GM12892 (cell line): Measurements from ENCODE around the gene BSPRY.

Experiments used
- POLR2A ChIP-seq: IDR thresholded peaks from 2 replicates; pipeline ENCODE4 v1.6.1; 2011; ENCODE audit warnings: low read depth, low read length, control low read depth
- POLR2AphosphoS5 ChIP-seq: IDR thresholded peaks from 2 replicates; pipeline ENCODE4 v1.6.1; 2011; ENCODE audit warnings: low read depth, low read length, control low read depth
- TAF1 ChIP-seq: IDR thresholded peaks from 2 replicates; pipeline ENCODE4 v1.6.1; 2011; ENCODE audit warnings: low read depth, mild to moderate bottlenecking, control low read depth, low read length, borderline replicate concordance

DNA sequence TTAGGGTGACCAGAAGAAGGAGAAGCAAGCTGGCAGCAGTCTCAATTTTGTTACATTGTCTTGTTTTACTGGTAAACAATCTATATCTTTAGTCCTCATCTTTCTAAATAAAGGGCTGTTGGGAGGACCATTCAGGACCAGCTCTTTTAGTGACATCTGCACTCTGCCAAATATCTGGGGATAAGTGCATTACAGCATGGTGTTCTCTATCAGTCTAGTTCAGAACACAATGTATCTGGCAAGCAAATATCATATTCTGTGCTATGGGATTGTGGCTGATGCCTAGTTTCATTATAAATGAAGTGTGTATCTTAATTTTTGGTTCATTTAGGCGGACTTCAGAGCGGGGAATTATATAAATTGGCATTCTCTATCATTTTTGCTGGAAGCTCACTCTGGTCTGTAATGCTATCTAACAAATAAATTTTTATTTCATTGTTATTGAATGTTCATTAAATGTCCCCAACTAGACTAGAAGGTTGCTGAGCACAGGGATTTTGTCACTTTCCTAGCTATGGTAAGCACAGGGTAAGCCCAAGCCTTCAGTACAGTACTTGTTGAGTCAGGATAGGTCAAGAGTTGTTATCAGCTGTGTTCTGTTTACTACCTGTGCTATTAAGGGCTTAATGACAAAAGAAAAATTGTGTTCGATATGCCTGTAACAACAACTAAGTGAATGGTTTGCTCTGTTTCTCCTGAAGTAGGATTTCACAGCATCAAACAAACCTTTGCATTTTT, 21.1 kb upstream of the BSPRY start:
- no peak for TF ChIP-seq POLR2A
- no peak for TF ChIP-seq POLR2AphosphoS5
- TF ChIP-seq TAF1 = no peak
